Transverse colon (tissue), 4 donors: Measurements from ENCODE around the gene LURAP1L.

Source experiments
- CTCF ChIP-seq, 5 experiments: fragments of 200-600 bp in 3 of 5; fragments of 450-650 bp in 2 of 5; sonication (generic) in 3 of 5; IDR thresholded peaks; 1 replicate in 2 of 5; 2 replicates in 3 of 5; pipeline ENCODE4 v1.5.1; 2016 to 2017; ENCODE audit warnings: antibody characterized with exemption in 5 of 5, inconsistent platforms in 3 of 5, mild to moderate bottlenecking in 2 of 5, moderate library complexity in 1 of 5
- EP300 ChIP-seq: sonication (generic); formaldehyde crosslinking; IDR thresholded peaks from one replicate; pipeline ENCODE4 v1.6.1; 2017; ENCODE audit warnings: antibody characterized with exemption, low read depth
- POLR2A ChIP-seq: fragments of 450-650 bp; IDR thresholded peaks from one replicate; pipeline ENCODE4 v1.6.1; 2016; ENCODE audit warnings: antibody characterized with exemption, mild to moderate bottlenecking, moderate library complexity
- POLR2AphosphoS5 ChIP-seq, 3 donors: sonication (generic); formaldehyde crosslinking; IDR thresholded peaks; one replicate each; pipeline ENCODE4 v1.6.1; 2016; ENCODE audit warnings: antibody characterized with exemption in 3 of 3

GRCh38 chr9:12785260-12785770, 10.5 kb downstream of the LURAP1L start:
- no peak for TF ChIP-seq EP300
- no peak for TF ChIP-seq CTCF (IDR thresholded peaks at IDR 0.05)
- no peak for TF ChIP-seq POLR2A
- TF ChIP-seq POLR2AphosphoS5 (IDR thresholded peaks at IDR 0.05), result peak; percentile 53 to 71 (median 70)
